ENCODE results near the gene CKAP4.

DNA sequence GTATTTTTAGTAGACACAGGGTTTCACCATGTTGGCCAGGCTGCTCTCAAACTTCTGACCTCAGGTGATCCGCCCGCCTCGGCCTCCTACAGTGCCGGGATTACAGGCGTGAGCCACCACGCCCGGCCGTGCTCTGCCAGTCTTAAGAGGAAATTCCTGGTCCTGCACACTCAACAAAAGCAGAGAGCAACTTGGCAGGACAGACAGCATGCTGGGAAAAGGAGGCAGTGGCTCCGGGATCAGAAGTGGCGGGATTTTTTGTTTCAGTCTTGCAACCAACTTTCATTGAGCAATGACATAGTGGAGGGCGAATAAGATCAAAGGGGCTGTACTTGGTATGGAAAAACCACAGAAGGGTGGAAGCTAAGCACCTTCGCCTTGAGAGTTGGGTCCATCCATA, 2.1 kb downstream of the CKAP4 start:
- TF ChIP-seq, protein P1, sequence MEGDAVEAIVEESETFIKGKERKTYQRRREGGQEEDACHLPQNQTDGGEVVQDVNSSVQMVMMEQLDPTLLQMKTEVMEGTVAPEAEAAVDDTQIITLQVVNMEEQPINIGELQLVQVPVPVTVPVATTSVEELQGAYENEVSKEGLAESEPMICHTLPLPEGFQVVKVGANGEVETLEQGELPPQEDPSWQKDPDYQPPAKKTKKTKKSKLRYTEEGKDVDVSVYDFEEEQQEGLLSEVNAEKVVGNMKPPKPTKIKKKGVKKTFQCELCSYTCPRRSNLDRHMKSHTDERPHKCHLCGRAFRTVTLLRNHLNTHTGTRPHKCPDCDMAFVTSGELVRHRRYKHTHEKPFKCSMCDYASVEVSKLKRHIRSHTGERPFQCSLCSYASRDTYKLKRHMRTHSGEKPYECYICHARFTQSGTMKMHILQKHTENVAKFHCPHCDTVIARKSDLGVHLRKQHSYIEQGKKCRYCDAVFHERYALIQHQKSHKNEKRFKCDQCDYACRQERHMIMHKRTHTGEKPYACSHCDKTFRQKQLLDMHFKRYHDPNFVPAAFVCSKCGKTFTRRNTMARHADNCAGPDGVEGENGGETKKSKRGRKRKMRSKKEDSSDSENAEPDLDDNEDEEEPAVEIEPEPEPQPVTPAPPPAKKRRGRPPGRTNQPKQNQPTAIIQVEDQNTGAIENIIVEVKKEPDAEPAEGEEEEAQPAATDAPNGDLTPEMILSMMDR (IDR thresholded peaks at IDR 0.05; ENCODE audit: poor library complexity): no peak
- no peak for TF ChIP-seq EZH2 (IDR thresholded peaks at IDR 0.05; ENCODE audit: borderline replicate concordance)
- TF ChIP-seq EZH2phosphoT487 (IDR thresholded peaks at IDR 0.05; ENCODE audit: low read depth, severe bottlenecking, unreplicated experiment): no peak

All from hepatocyte (in vitro differentiated cells).